H9 (cell line): ENCODE measurements around the gene PRDX3. TPM values are rescaled to one million over a fixed set of nuclear protein-coding genes. Genes with fewer than 3 reads are reported as not detected.

ENCODE experiments used
- DNase-seq: peaks from one replicate; pipeline ENCODE4 v3.0.0-alpha.2; 2017
- H2AFZ ChIP-seq: one replicate; pipeline ENCODE4 v1.6.1; 2013; ENCODE audit warnings: mild to moderate bottlenecking, low read length, control low read depth, moderate library complexity
- H2AK5ac ChIP-seq: 2 replicates; pipeline ENCODE4 v1.6.1; 2013; ENCODE audit warnings: low read length, control low read depth, mixed read lengths; ENCODE audit not compliant: insufficient read length
- H2BK120ac ChIP-seq: one replicate; pipeline ENCODE4 v1.6.1; 2013; ENCODE audit warnings: low read depth, mild to moderate bottlenecking, low read length, control low read depth, inconsistent platforms; ENCODE audit not compliant: poor library complexity, severe bottlenecking
- H2BK12ac ChIP-seq: 2 replicates; pipeline ENCODE4 v1.6.1; 2013; ENCODE audit warnings: low read length, control low read depth, mixed read lengths, low read depth; ENCODE audit not compliant: insufficient read length
- H2BK15ac ChIP-seq: 2 replicates; pipeline ENCODE4 v1.6.1; 2013; ENCODE audit warnings: low read depth, low read length, control low read depth
- H2BK20ac ChIP-seq: one replicate; pipeline ENCODE4 v1.6.1; 2013; ENCODE audit warnings: low read depth, mild to moderate bottlenecking, low read length, control low read depth, inconsistent platforms; ENCODE audit not compliant: poor library complexity, severe bottlenecking
- H2BK5ac ChIP-seq: 2 replicates; pipeline ENCODE4 v1.6.1; 2013; ENCODE audit warnings: low read length, control low read depth, mixed read lengths; ENCODE audit not compliant: insufficient read length
- H3K14ac ChIP-seq: 2 replicates; pipeline ENCODE4 v1.6.1; 2013; ENCODE audit warnings: low read length, control low read depth; ENCODE audit not compliant: insufficient read depth
- H3K18ac ChIP-seq: 2 replicates; pipeline ENCODE4 v1.6.1; 2013; ENCODE audit warnings: low read depth, mild to moderate bottlenecking, mixed read lengths, low read length, control low read depth; ENCODE audit not compliant: insufficient read length
- H3K23ac ChIP-seq: 2 replicates; pipeline ENCODE4 v1.6.1; 2013; ENCODE audit warnings: low read length, control low read depth, mixed read lengths, low read depth; ENCODE audit not compliant: insufficient read length
- H3K23me2 ChIP-seq: 2 replicates; pipeline ENCODE4 v1.6.1; 2013; ENCODE audit warnings: low read depth, mild to moderate bottlenecking, mixed read lengths, low read length, control low read depth; ENCODE audit not compliant: insufficient read length, poor library complexity, severe bottlenecking
- H3K27ac ChIP-seq: 2 replicates; pipeline ENCODE4 v1.5.1; 2013; ENCODE audit warnings: low read length, control low read depth, mixed read lengths, low read depth; ENCODE audit not compliant: insufficient read length
- H3K27me3 ChIP-seq: 2 replicates; pipeline ENCODE4 v1.6.1; 2013; ENCODE audit warnings: low read length, control low read depth, inconsistent platforms; ENCODE audit not compliant: insufficient read depth
- H3K4ac ChIP-seq: 2 replicates; pipeline ENCODE4 v1.6.1; 2013; ENCODE audit warnings: low read depth, mild to moderate bottlenecking, control low read depth, inconsistent platforms, low read length, moderate library complexity
- H3K4me1 ChIP-seq: 2 replicates; pipeline ENCODE4 v1.6.1; 2013; ENCODE audit warnings: low read length, control low read depth, inconsistent platforms; ENCODE audit not compliant: insufficient read depth
- H3K4me2 ChIP-seq: 2 replicates; pipeline ENCODE4 v1.6.1; 2013; ENCODE audit warnings: low read length, control low read depth, mixed read lengths; ENCODE audit not compliant: insufficient read length, insufficient read depth
- H3K56ac ChIP-seq: 2 replicates; pipeline ENCODE4 v1.6.1; 2013; ENCODE audit warnings: low read depth, mild to moderate bottlenecking, mixed read lengths, low read length, control low read depth; ENCODE audit not compliant: insufficient read length
- H3K79me1 ChIP-seq: 2 replicates; pipeline ENCODE4 v1.6.1; 2013; ENCODE audit warnings: low read depth, mild to moderate bottlenecking, moderate library complexity, low read length, control low read depth, inconsistent platforms; ENCODE audit not compliant: insufficient read depth, poor library complexity, severe bottlenecking
- H3K79me2 ChIP-seq: 2 replicates; pipeline ENCODE4 v1.6.1; 2013; ENCODE audit warnings: low read length, control low read depth, inconsistent platforms; ENCODE audit not compliant: insufficient read depth
- H3K9ac ChIP-seq: 2 replicates; pipeline ENCODE4 v1.6.1; 2013; ENCODE audit warnings: low read length, control low read depth, mixed read lengths; ENCODE audit not compliant: insufficient read length; ENCODE audit errors: extremely low read depth
- H3K9me3 ChIP-seq: one replicate; pipeline ENCODE4 v1.6.1; 2013; ENCODE audit warnings: low read depth, low read length, inconsistent platforms; ENCODE audit not compliant: control insufficient read depth
- H3T11ph ChIP-seq: one replicate; pipeline ENCODE4 v1.6.1; 2013; ENCODE audit warnings: mild to moderate bottlenecking, low read length, control low read depth, inconsistent platforms
- H4K20me1 ChIP-seq: one replicate; pipeline ENCODE4 v1.6.1; 2013; ENCODE audit not compliant: control insufficient read depth, insufficient read length, insufficient read depth
- H4K5ac ChIP-seq: 2 replicates; pipeline ENCODE4 v1.6.1; 2013; ENCODE audit warnings: low read depth, mild to moderate bottlenecking, mixed read lengths, low read length, control low read depth; ENCODE audit not compliant: insufficient read length
- H4K8ac ChIP-seq: replicated peaks from 2 replicates; pipeline ENCODE4 v1.6.1; 2013; ENCODE audit warnings: low read length, control low read depth, mixed read lengths, low read depth; ENCODE audit not compliant: insufficient read length
- H4K91ac ChIP-seq: 2 replicates; pipeline ENCODE4 v1.6.1; 2013; ENCODE audit warnings: low read depth, mild to moderate bottlenecking, moderate library complexity, mixed read lengths, low read length, control low read depth; ENCODE audit not compliant: insufficient read length
- H3K27ac Mint-ChIP-seq, 3 experiments: 2 replicates in 2 of 3; 3 replicates in 1 of 3; pipeline ENCODE4 v1.8.0; 2020 to 2021; ENCODE audit warnings: mixed read lengths in 3 of 3, mild to moderate bottlenecking in 1 of 3, moderate library complexity in 1 of 3
- H3K27me3 Mint-ChIP-seq: 2 replicates; pipeline ENCODE4 v1.8.0; 2021; ENCODE audit warnings: low read depth, mild to moderate bottlenecking, moderate library complexity, mixed read lengths
- H3K36me3 Mint-ChIP-seq, 3 experiments: 2 replicates in 2 of 3; 3 replicates in 1 of 3; pipeline ENCODE4 v1.8.0; 2020 to 2021; ENCODE audit warnings: low read depth in 3 of 3, mixed read lengths in 3 of 3; ENCODE audit not compliant: insufficient read depth in 1 of 3
- H3K4me1 Mint-ChIP-seq, 2 experiments: 2 replicates each; pipeline ENCODE4 v1.8.0; 2020; ENCODE audit warnings: mixed read lengths in 2 of 2
- H3K4me3 Mint-ChIP-seq, 2 experiments: 2 replicates in 1 of 2; 3 replicates in 1 of 2; pipeline ENCODE4 v1.8.0; 2020 to 2021; ENCODE audit warnings: mild to moderate bottlenecking in 2 of 2, mixed read lengths in 2 of 2, moderate library complexity in 1 of 2
- H3K9me3 Mint-ChIP-seq, 2 experiments: 2 replicates in 1 of 2; 3 replicates in 1 of 2; pipeline ENCODE4 v1.8.0; 2020; ENCODE audit warnings: mild to moderate bottlenecking in 2 of 2, mixed read lengths in 2 of 2, moderate library complexity in 1 of 2
- CTCF ChIP-seq: fragments of 200-600 bp; sonication (generic); conservative IDR thresholded peaks from 3 replicates; pipeline ENCODE4 v1.8.0; 2021; ENCODE audit warnings: antibody characterized with exemption, mild to moderate bottlenecking
- WGBS: extraction: QIAGEN DNeasy Blood & Tissue Kit; methylation state at CpG from one replicate; pipeline ENCODE4 v1.1.7; 2013; ENCODE audit warnings: missing lambda C conversion rate, low lambda C conversion rate, mixed read lengths; ENCODE audit not compliant: insufficient read length; ENCODE audit errors: extremely low coverage; 5-methylcytosine and 5-hydroxymethylcytosine counted together
- total RNA-seq: library from RNA; stranded (reverse); gene quantifications from 2 replicates; pipeline ENCODE4 v1.2.1, GENCODE V29; 2021

PRDX3 gene
- total RNA-seq, 1 experiment from 2014 or later = 181 TPM

GRCh38 chr10:119125942-119126341, 52.7 kb downstream of the PRDX3 start:
- H2BK12ac ChIP-seq = no peak overlapping the region
- H2BK120ac ChIP-seq = no peak overlapping the region
- H4K8ac ChIP-seq = no peak overlapping the region
- no peaks in the 10 kb centered on the region for H3K27me3 Mint-ChIP-seq
- H3K56ac ChIP-seq = no peak overlapping the region
- no peak for TF ChIP-seq CTCF
- no peak overlapping the region for H3K9ac ChIP-seq
- no peak overlapping the region for H4K5ac ChIP-seq
- no peak overlapping the region for H2BK15ac ChIP-seq
- H2BK5ac ChIP-seq = no peak overlapping the region
- no peak overlapping the region for H3T11ph ChIP-seq
- no peak overlapping the region for H3K4me2 ChIP-seq
- H3K79me2 ChIP-seq = no peaks in the 10 kb centered on the region
- H3K4me1 ChIP-seq = no peaks in the 10 kb centered on the region
- H3K4me3 Mint-ChIP-seq = no peak overlapping the region
- no peaks in the 10 kb centered on the region for H4K20me1 ChIP-seq
- H3K27ac ChIP-seq = no peak overlapping the region
- no CpG with 5 or more reads among the region's 2 CpGs for WGBS
- no peak overlapping the region for H3K23ac ChIP-seq
- no peak for DNase-seq
- H3K4ac ChIP-seq = no peak overlapping the region
- no peak overlapping the region for H2AFZ ChIP-seq
- H3K9me3 Mint-ChIP-seq = no peaks in the 10 kb centered on the region
- no peaks in the 10 kb centered on the region for H3K9me3 ChIP-seq
- H3K14ac ChIP-seq = no peak overlapping the region
- no peaks in the 10 kb centered on the region for H3K79me1 ChIP-seq
- no peak overlapping the region for H3K18ac ChIP-seq
- H2AK5ac ChIP-seq = no peak overlapping the region
- no peaks in the 10 kb centered on the region for H3K4me1 Mint-ChIP-seq
- H4K91ac ChIP-seq = no peak overlapping the region
- H3K27ac Mint-ChIP-seq = no peak overlapping the region
- no peak overlapping the region for H2BK20ac ChIP-seq
- H3K27me3 ChIP-seq = no peaks in the 10 kb centered on the region
- H3K36me3 Mint-ChIP-seq = peaks cover 36 to 79% (median 62%) of the 10 kb centered on the region in 3 experiments
- H3K23me2 ChIP-seq = no peaks in the 10 kb centered on the region
